NCI-H510A treated with DMSO at 0.1 percent for 48 hours (cell line): ENCODE measurements around the gene SLC4A7.
"Not testable (repeated sequence)": the region's sequence is repeated elsewhere in the genome, so short reads cannot be mapped to it uniquely, and the experiment has no call there.

Experiments
- DNase-seq: peaks from one replicate; lab custom pipeline; 2025; lab: John Stamatoyannopoulos, UW

The SLC4A7 gene

GRCh38 chr3:27429909-27430308 lies 54.3 kb downstream of the SLC4A7 start:
- DNase-seq, result no peak

DNA sequence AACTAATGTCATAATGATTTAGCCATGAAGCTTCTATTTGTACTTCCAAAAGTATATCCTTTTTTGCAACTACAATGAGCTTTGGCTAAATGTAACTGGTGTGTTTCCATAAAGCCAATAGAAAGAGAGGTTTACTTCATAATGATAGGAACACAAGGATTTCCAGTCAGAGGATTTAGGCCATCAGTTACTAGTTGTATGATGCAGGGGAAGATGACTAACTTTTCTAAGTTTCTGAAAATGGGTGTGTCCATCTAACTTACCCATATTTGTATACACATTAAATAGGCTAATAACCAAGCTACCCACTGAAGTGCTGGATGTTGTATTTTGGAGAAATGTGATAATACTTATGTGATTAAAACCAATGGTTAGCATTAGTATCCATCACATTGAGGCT lies 55.7 kb downstream of the SLC4A7 start:
- DNase-seq, result no peak

GRCh38 chr3:27426926-27427325 lies 57.3 kb downstream of the SLC4A7 start:
- DNase-seq, result no peak

DNA sequence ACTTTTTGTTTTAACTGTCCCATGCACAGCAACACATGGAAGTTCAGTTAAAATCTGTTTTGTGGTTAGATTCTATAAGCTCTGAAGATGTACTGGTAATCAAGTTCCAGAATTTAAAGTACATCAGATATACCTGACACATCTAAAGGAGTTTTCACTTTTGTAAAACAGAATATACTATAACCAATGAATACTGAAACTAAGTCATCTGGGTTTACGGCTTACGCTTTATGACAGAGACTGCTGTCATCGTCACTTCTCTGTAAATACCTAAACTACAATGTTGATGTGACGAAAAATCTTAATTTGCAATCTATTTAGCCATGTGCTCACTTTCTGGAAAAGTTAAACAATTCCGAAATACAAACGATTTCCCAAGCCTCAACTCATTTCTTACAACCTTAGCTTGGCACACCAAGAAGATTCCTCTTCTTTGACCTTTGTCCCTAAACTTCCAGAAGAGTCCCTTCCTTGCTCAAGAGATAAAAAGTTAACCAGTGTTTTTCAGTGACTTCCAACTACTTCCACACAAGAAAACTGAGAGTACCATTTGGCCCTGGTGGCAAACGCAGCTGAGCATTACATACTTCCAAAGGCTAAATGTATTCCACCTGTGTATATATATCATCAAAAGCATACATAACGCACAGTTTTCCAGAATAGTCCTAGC lies 58.2 kb downstream of the SLC4A7 start:
- DNase-seq, result no peak

DNA sequence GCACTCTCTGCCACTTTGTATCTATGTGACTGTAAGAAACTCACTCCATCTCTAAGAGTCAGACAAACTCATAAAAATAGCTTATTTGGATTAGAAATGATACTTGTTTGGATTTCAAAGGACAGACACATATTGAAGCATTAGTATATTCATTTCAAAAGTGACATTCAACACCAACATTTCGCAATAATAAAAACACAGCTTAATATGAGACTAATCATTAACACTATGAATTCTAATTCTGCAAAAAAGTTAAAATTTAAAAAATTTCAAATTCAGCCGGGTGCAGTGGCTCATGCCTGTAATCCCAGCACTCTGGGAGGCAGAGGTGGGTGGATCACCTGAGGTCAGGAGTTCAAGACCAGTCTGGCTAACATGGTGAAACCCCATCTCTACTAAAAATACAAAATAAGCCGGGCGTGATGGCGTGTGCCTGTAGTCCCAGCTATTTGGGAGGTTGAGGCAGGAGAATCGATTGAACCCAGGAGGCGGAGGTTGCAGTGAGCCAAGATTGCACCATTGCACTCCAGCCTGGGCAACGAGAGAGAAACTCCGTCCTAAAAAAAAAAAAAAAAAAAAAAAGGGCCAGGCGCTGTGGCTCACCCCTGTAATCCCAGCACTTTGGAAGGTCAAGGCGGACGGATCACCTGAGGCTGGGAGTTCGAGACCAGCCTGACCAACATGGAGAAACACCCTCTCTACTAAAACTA lies 59.2 kb downstream of the SLC4A7 start:
- DNase-seq, result not testable (repeated sequence)

- DNase-seq, result no peak
Observed at GRCh38 chr3:27423463-27423862, 60.7 kb downstream of the SLC4A7 start.

GRCh38 chr3:27422617-27423016 lies 61.6 kb downstream of the SLC4A7 start:
- no peak for DNase-seq

GRCh38 chr3:27415202-27415601 lies 69.0 kb downstream of the SLC4A7 start:
- no peak for DNase-seq

GRCh38 chr3:27392950-27393679 lies 91.1 kb downstream of the SLC4A7 start:
- no peak for DNase-seq

GRCh38 chr3:27392414-27392813 lies 91.8 kb downstream of the SLC4A7 start:
- not testable (repeated sequence) for DNase-seq

GRCh38 chr3:27391796-27392195 lies 92.4 kb downstream of the SLC4A7 start:
- no peak for DNase-seq

- no peak for DNase-seq
Observed at GRCh38 chr3:27387625-27388024, 96.6 kb downstream of the SLC4A7 start.

GRCh38 chr3:27385504-27385903 lies 98.7 kb downstream of the SLC4A7 start:
- no peak for DNase-seq

GRCh38 chr3:27384191-27384590 lies 100.0 kb downstream of the SLC4A7 start:
- no peak for DNase-seq

- DNase-seq, result no peak
Observed at GRCh38 chr3:27380433-27381357, 103.5 kb downstream of the SLC4A7 start.

GRCh38 chr3:27378331-27378730 lies 105.9 kb downstream of the SLC4A7 start:
- no peak for DNase-seq

- DNase-seq, result no peak
Observed at GRCh38 chr3:27376109-27376772, 107.9 kb downstream of the SLC4A7 start.

GRCh38 chr3:27368831-27369607 lies 115.2 kb downstream of the SLC4A7 start, which contains the start of gene NEK10:
Gene NEK10, minus strand, starts transcription at chr3:27369383. Its CDS starts 16,501 bp downstream, at chr3:27352882.
- peak; percentile 88 for DNase-seq

DNA sequence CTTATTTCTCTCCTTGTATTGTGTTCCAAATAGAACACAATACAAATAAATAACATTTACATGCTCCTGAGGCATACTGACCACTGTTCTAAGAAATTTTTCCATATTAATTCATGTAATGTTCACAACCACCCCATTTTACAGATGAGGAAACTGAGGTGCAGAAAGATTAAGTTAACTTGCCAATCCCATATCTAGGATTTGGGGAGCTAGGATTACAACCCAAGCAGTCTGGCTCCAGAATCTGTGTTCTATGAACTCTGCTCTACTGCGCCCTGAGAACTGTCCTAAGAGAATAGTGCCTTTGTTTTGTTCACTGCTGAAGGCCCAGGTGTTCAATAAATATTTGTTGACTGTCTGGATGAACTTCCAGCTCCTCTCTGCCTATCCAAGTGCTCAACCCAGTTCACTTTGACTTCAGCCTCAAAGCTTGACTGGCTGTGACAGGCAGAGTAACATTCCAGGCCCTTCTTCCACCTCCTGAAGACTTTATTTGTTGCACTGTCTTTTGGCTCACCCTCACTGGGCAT lies 118.1 kb downstream of the SLC4A7 start:
- DNase-seq, result no peak
